ENCODE results near the gene ZIC4. TPM values are rescaled to one million over a fixed set of nuclear protein-coding genes. Genes with fewer than 3 reads are reported as not detected.
A peak's percentile ranks its signal among the peaks of the same experiment; 100 is the strongest.

ZIC4 gene
- total and polyA plus RNA-seq, 2 of the 8 experiments (the other 6 are each of a cell fraction or from before 2014, with no cell fraction given), result 0.03 to 0.13 TPM

DNA sequence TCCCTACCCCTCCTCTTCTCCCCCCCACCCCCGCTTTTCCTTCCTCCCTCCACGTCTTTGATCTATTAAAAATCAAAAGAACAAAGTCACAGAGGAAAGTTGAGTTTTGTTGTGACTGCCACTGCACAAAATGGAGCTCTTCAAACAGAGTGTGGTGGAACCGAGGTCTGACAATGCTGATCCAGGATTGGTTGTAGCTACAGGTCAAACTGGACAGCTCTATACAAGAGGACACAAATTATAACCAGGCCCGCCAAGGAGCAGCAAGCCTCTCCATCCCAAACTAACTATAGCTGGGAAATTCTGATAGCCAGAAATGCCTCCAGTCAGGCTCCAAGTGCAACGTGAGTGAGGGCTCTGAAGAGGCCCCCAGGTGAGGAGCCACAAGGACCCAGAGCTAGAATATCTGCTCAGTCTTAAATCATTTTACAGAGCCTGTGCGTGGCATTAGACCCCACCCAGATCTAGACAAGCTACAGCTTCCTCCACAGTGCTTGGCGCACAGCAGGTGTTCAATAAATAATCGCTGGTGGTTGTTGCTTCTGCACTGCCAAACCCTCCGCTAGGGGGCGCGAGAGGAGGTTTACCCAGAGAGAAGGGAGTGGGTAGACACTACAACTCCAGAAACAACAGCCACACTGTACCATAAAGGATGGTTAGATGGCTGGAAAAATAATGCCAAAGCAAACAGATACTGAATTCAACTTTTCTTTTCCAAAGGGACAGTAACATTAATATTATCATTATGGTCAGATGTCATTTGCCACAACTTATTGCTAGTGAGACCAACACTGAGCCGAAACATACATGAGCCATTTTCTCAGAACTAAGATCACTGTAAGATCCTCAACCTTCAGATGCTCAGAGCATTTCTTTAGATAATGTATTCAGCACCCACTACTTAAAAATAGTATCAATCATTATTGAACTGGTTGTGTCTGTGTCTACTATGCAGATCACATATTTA, 44.6 kb downstream of the ZIC4 start:
- H3K9me3 ChIP-seq (ENCODE audit: insufficient read depth in 2 of 2, low read depth in 1 of 2, low read length in 1 of 2), result no peaks in the 10 kb centered on the region
- H2AFZ ChIP-seq (ENCODE audit: low read length), result no peak overlapping the region
- H3K79me1 ChIP-seq (ENCODE audit: low read depth, low read length), result no peaks in the 10 kb centered on the region
- H3K9ac ChIP-seq (replicated peaks in 1 of 4; ENCODE audit: extremely low read depth in 1 of 4, low read depth in 3 of 4, low read length in 3 of 4), result no peak overlapping the region
- H4K8ac ChIP-seq (ENCODE audit: extremely low read depth, insufficient read depth, low read length), result no peak overlapping the region
- H4K5ac ChIP-seq (ENCODE audit: insufficient read length, low read depth, low read length), result no peak overlapping the region
- FAIRE-seq (peak; percentile 89), DNase-seq (ENCODE audit: low read depth in 1 of 2, low spot score in 2 of 2) (peak in 1 of 2 experiments; percentile 99)
- H3K27me3 ChIP-seq (replicated peaks in 1 of 4; ENCODE audit: control insufficient read depth in 3 of 4, extremely low read depth in 1 of 4, insufficient read depth in 3 of 4, low read length in 3 of 4), result peaks cover 44 to 75% (median 71%) of the 10 kb centered on the region in 4 experiments
- H3K14ac ChIP-seq (ENCODE audit: insufficient read length), result no peak overlapping the region
- H4K91ac ChIP-seq (replicated peaks; ENCODE audit: insufficient read length, low read length), result no peak overlapping the region
- H2BK20ac ChIP-seq (ENCODE audit: low read length), result no peak overlapping the region
- H4K20me1 ChIP-seq (replicated peaks in 1 of 2; ENCODE audit: control insufficient read depth in 1 of 2, insufficient read depth in 2 of 2, low read length in 2 of 2), result peaks cover 2 to 4% of the 10 kb centered on the region in 2 experiments
- H3K27ac ChIP-seq (ENCODE audit: low read depth, low read length), result no peak overlapping the region
- H3K36me3 ChIP-seq (ENCODE audit: control insufficient read depth in 2 of 4, insufficient read depth in 4 of 4, low read length in 3 of 4), result peaks cover 0 to 2% (median 0%) of the 10 kb centered on the region in 4 experiments; a peak in 1 of 8 replicates
- H3K4ac ChIP-seq (replicated peaks; ENCODE audit: insufficient read length, low read depth, low read length), result no peak overlapping the region
- H2BK5ac ChIP-seq (ENCODE audit: low read depth, low read length), result no peak overlapping the region
- H3K56ac ChIP-seq (replicated peaks; ENCODE audit: insufficient read length, low read depth, low read length), result no peak overlapping the region
- H3K23ac ChIP-seq (ENCODE audit: insufficient read length), result no peak overlapping the region
- H2AK5ac ChIP-seq (ENCODE audit: low read depth, low read length), result no peak overlapping the region
- no peak overlapping the region for H2BK15ac ChIP-seq (ENCODE audit: low read length)
- POLR2A ChIA-PET (ENCODE audit: partially characterized antibody), result interaction anchor here (1.4 kb wide), 1 partner anchor 8 kb away, joined by 5 read pairs; no protein-coding TSS in a partner anchor
- no peak overlapping the region for H2BK12ac ChIP-seq (ENCODE audit: low read depth, low read length)
- H3K23me2 ChIP-seq (ENCODE audit: low read depth, low read length), result peaks cover 3% of the 10 kb centered on the region; the same call in 1 of the 2 replicates
- H3K4me3 ChIP-seq (ENCODE audit: extremely low read depth in 1 of 4, insufficient read depth in 2 of 4, low read depth in 3 of 4, low read length in 4 of 4), result peak overlapping the region in 2 of 4 experiments; percentile 14 to 48; a peak in 4 of 8 replicates
- no peak overlapping the region for H3K18ac ChIP-seq (ENCODE audit: extremely low read depth, low read length)
- 14% methylated on average over 10 of the region's 12 CpGs; no CpG with 5 or more reads in 1 of the 2 experiments for WGBS, 2 experiments (ENCODE audit: extremely low coverage in 1 of 2, insufficient coverage in 1 of 2, insufficient read length in 1 of 2, insufficient replicate concordance in 2 of 2, low coverage in 1 of 2, low lambda C conversion rate in 2 of 2, missing lambda C conversion rate in 1 of 2)
- peak overlapping the region; percentile 51 to 57 for H3K4me2 ChIP-seq (ENCODE audit: insufficient read depth in 1 of 2, low read depth in 2 of 2, low read length in 2 of 2)
- CTCF ChIA-PET (ENCODE audit: partially characterized antibody), result interaction anchor here (0.6 to 10.6 kb wide), 33 partner anchors 8 to 893 kb away, joined by 3 to 162 read pairs (median 4); no protein-coding TSS in a partner anchor
- peaks cover 10 to 25% (median 14%) of the 10 kb centered on the region in 4 experiments for H3K4me1 ChIP-seq (replicated peaks in 1 of 4; ENCODE audit: control insufficient read depth in 3 of 4, insufficient read depth in 4 of 4, low read length in 3 of 4)
- H3K79me2 ChIP-seq (ENCODE audit: control insufficient read depth in 1 of 2, insufficient read depth in 2 of 2, low read length in 2 of 2), result no peaks in the 10 kb centered on the region
- H2BK120ac ChIP-seq (replicated peaks; ENCODE audit: low read depth, low read length), result no peak overlapping the region
- no peak for TF ChIP-seq KDM1A (IDR thresholded peaks at IDR 0.05; ENCODE audit: borderline replicate concordance, low read length)
- peak; percentile 68 for TF ChIP-seq RNF2 (IDR thresholded peaks at IDR 0.05; ENCODE audit: borderline replicate concordance, low read depth, low read length, missing control alignments, poor library complexity, severe bottlenecking)
- TF ChIP-seq HDAC2 (IDR thresholded peaks at IDR 0.05; ENCODE audit: borderline replicate concordance in 1 of 2, low read depth in 2 of 2, low read length in 2 of 2), result peak in 1 of 2 experiments; percentile 76; a peak in 1 of 4 replicates
- TF ChIP-seq, protein P1, sequence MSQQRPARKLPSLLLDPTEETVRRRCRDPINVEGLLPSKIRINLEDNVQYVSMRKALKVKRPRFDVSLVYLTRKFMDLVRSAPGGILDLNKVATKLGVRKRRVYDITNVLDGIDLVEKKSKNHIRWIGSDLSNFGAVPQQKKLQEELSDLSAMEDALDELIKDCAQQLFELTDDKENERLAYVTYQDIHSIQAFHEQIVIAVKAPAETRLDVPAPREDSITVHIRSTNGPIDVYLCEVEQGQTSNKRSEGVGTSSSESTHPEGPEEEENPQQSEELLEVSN (IDR thresholded peaks at IDR 0.05), result no peak
- no peak for TF ChIP-seq EZH2 (IDR thresholded peaks at IDR 0.05; ENCODE audit: low read depth, low read length, severe bottlenecking)
- no peak for TF ChIP-seq JUN (IDR thresholded peaks at IDR 0.05; ENCODE audit: low read depth, low read length)
- no peak for TF ChIP-seq TAF1 (IDR thresholded peaks at IDR 0.05; ENCODE audit: low read depth, low read length)
- no peak for TF ChIP-seq YY1 (IDR thresholded peaks at IDR 0.05; ENCODE audit: low read depth, low read length)
- TF ChIP-seq CHD2 (IDR thresholded peaks at IDR 0.05; ENCODE audit: low read length), result no peak

Measured in H1 (cell line).